ENCODE results near the gene MARS2.

DNA sequence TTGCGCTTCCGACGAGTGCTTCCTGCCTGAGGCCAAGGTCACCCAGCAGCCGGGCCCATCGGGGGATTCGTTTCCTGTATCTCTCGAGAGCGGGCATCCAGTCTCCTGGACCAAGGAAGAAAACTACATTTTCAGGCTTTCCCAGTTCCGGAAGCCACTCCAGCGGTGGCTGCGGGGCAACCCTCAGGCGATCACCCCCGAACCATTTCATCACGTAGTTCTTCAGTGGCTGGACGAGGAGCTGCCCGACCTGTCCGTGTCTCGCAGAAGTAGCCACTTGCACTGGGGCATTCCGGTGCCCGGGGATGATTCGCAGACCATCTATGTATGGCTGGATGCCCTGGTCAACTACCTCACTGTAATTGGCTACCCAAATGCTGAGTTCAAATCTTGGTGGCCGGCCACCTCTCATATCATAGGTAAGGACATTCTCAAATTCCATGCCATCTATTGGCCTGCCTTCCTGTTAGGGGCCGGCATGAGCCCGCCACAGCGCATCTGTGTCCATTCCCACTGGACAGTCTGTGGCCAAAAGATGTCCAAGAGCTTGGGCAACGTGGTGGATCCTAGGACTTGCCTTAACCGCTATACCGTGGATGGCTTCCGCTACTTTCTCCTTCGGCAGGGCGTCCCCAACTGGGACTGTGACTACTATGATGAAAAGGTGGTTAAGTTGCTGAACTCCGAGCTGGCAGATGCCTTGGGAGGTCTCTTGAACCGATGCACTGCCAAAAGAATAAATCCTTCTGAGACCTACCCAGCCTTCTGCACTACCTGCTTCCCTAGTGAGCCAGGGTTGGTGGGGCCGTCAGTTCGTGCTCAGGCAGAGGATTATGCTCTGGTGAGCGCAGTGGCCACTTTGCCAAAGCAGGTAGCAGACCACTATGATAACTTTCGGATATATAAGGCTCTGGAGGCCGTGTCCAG, 1.0 kb downstream of the MARS2 start:
- TF ChIP-seq, protein P1, sequence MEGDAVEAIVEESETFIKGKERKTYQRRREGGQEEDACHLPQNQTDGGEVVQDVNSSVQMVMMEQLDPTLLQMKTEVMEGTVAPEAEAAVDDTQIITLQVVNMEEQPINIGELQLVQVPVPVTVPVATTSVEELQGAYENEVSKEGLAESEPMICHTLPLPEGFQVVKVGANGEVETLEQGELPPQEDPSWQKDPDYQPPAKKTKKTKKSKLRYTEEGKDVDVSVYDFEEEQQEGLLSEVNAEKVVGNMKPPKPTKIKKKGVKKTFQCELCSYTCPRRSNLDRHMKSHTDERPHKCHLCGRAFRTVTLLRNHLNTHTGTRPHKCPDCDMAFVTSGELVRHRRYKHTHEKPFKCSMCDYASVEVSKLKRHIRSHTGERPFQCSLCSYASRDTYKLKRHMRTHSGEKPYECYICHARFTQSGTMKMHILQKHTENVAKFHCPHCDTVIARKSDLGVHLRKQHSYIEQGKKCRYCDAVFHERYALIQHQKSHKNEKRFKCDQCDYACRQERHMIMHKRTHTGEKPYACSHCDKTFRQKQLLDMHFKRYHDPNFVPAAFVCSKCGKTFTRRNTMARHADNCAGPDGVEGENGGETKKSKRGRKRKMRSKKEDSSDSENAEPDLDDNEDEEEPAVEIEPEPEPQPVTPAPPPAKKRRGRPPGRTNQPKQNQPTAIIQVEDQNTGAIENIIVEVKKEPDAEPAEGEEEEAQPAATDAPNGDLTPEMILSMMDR (IDR thresholded peaks at IDR 0.05) = no peak
- TF ChIP-seq POLR2A (IDR thresholded peaks at IDR 0.05) (no peak), POLR2AphosphoS5 (IDR thresholded peaks at IDR 0.05) (no peak), EP300 (IDR thresholded peaks at IDR 0.05) (no peak)
